Effector CD8-positive, alpha-beta T cell (primary cell): ENCODE data around the gene ZNF611.
"Not testable (repeated sequence)": the region's sequence is repeated elsewhere in the genome, so short reads cannot be mapped to it uniquely, and the experiment has no call there.

Experiments
- DNase-seq: peaks from one replicate; lab custom pipeline; 2025; lab: John Stamatoyannopoulos, UW

ZNF611 gene

DNA sequence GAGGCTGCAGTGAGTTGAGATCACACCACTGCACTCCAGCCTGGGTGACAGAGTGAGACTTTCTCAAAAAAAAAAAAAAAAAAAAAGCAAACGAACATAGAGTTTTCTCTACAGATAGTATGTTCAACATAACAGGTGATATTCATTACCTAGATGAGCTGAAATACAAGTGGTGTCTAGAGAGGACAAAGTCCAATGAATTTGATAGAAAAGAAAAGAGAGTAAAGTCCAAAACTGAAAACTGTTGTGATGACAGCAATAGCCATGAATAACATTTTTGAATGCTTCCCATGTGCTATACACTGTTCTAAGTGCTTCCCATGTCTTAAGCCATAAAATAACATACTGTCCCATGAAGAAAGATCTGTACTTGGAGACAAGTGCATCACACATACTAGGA, 53.6 kb downstream of the ZNF611 start:
- not testable (repeated sequence) for DNase-seq

GRCh38 chr19:52679598-52679997, 55.2 kb downstream of the ZNF611 start:
- no peak for DNase-seq

GRCh38 chr19:52675239-52675638, 59.6 kb downstream of the ZNF611 start:
- not testable (repeated sequence) for DNase-seq

- no peak for DNase-seq
Observed at GRCh38 chr19:52673014-52673413, 61.8 kb downstream of the ZNF611 start.

DNA sequence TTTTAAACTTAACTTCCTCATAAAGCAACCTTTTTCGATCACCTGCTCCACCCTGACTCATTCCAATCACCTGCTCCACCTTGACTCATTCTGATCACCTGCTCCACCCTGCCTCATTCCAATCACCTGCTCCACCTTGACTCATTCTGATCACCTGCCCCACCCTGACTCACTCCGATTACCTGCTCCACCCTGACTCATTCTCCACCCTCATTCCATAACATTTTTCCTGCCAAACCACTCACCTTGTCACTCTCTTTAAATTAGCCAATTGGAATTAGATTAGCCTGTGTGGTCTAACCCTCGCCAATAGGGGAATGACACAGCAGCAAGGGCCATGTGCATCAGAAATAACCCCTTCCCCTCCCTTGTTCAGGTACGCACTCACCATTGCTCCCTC, 64.8 kb downstream of the ZNF611 start:
- DNase-seq: no peak

GRCh38 chr19:52669586-52669985, 65.3 kb downstream of the ZNF611 start:
- DNase-seq: no peak

- DNase-seq: no peak
Observed at GRCh38 chr19:52667972-52668371, 66.9 kb downstream of the ZNF611 start.

- no peak for DNase-seq
Observed at GRCh38 chr19:52666506-52666905, 68.3 kb downstream of the ZNF611 start.

GRCh38 chr19:52665529-52665928, 69.3 kb downstream of the ZNF611 start:
- DNase-seq: no peak

DNA sequence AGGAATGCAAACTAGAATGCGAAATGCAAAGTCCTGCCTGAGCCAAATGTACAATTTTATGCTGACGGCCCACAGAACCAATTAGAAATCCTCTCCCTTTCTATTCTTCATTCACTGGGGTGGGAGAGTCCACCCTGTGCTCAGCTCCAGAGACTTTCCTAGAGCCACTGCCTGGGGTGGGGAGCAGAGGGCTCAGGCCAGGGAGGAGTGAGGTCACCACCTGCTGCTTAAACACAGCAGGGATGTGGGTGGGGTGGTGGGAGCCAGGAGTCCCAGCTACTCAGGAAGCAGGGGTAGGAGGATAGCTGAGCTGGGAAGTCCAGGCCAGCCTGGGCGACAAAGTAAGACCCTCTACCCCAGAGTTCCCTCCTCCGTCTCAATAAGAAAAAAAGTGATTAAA, 69.8 kb downstream of the ZNF611 start:
- DNase-seq: no peak

DNA sequence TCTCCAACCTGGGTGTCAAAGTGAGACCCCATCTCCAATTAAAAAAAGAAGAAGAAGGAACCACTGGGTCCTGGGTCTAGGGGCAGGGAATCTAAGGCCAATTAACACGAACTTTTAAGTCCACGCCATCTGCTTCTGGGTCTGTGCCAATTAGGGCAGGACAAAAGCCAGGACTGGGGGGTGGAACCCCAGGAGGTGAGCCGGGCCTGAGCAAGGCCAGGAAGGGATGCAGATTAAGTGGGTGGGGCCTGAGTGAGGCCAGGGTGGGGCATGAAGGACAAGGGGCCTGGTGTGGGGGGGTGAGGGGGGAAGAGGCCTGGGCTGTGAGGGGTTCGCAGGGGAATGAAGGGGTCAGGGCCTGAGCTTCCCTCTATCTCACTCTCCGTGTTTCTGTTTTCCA, 70.4 kb downstream of the ZNF611 start:
- DNase-seq: no peak

DNA sequence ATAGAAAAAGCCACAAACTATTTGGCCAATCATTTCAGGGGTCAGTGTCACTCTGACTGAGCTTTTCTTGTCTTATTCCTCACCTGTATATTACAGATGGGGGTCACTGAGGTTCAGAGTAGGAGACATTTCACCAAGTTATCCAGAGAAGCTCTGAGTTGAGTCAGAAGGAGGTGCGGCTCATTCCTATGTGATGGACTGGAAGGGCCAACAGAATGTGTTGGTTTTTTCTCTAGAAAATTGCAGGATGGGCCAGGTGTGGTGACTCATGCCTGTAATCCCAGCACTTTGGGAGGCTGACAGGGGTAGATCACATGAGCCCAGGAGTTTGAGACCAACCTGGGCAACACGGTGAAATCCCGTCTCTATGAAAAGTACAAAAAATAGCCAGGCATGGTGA, 72.2 kb downstream of the ZNF611 start:
- DNase-seq: no peak

GRCh38 chr19:52660981-52661380, 73.9 kb downstream of the ZNF611 start:
- DNase-seq: no peak

- DNase-seq: no peak
Observed at GRCh38 chr19:52659013-52659412, 75.8 kb downstream of the ZNF611 start.

- DNase-seq: no peak
Observed at GRCh38 chr19:52658595-52658994, 76.2 kb downstream of the ZNF611 start.

DNA sequence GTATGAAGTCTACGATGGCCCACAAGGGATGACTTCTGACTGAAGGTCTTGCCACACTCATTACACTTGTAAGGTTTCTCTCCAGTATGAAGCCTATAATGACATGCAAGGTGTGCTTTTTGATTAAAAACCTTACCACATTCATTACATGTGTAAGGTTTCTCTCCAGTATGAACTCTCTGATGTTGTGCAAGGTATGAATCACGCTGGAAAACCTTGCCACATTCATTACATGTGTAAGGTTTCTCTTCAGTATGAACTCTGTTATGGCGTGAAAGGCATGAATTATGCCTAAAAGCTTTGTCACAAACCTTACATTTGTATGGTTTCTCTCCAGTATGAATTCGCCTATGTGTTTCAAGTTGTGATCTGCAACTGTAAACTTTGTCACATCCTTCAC, 81.7 kb downstream of the ZNF611 start:
- DNase-seq: no peak
